ENCODE results near the gene TIMELESS. TPM values are rescaled to one million over a fixed set of nuclear protein-coding genes. Genes with fewer than 3 reads are reported as not detected.
"Not testable (repeated sequence)": the region's sequence is repeated elsewhere in the genome, so short reads cannot be mapped to it uniquely, and the experiment has no call there.

Gene TIMELESS
- total RNA-seq, 1 donor from 2014 or later, result 12.1 TPM

DNA sequence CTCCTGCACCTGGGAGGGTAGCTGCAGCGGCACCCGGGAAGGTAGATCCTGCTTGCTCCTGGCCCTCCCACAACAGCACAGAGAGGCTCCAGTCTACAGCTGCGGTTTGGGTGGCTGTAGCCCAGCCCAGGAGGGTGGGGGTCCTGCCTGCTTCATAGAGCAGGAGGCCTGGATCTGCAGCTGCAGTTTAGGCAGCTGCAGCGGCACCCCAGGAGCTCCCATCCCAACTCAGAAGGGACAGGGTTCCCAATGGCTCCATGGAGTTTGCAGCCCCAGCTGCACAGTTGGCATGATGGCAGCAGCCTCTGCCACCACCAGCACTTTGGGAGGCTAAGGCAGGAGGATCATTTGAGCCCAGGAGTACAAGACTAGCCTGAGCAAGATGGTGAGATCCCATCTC lies 38.5 kb downstream of the TIMELESS start:
- TF ChIP-seq, protein P1, sequence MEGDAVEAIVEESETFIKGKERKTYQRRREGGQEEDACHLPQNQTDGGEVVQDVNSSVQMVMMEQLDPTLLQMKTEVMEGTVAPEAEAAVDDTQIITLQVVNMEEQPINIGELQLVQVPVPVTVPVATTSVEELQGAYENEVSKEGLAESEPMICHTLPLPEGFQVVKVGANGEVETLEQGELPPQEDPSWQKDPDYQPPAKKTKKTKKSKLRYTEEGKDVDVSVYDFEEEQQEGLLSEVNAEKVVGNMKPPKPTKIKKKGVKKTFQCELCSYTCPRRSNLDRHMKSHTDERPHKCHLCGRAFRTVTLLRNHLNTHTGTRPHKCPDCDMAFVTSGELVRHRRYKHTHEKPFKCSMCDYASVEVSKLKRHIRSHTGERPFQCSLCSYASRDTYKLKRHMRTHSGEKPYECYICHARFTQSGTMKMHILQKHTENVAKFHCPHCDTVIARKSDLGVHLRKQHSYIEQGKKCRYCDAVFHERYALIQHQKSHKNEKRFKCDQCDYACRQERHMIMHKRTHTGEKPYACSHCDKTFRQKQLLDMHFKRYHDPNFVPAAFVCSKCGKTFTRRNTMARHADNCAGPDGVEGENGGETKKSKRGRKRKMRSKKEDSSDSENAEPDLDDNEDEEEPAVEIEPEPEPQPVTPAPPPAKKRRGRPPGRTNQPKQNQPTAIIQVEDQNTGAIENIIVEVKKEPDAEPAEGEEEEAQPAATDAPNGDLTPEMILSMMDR (IDR thresholded peaks at IDR 0.05), result no peak
- Mint-ChIP-seq H3K9me3 (ENCODE audit: low read depth) (no peaks in the 10 kb centered on the region), H3K27me3 (ENCODE audit: low read depth) (no peaks in the 10 kb centered on the region), H3K4me1 (ENCODE audit: low read depth) (peaks cover 4% of the 10 kb centered on the region), H3K27ac (ENCODE audit: unreplicated experiment) (no peak overlapping the region), H3K36me3 (ENCODE audit: low read depth) (no peaks in the 10 kb centered on the region), H3K4me3 (ENCODE audit: unreplicated experiment) (no peak overlapping the region)
- peak; percentile 68 for DNase-seq (ENCODE audit: low spot score)

DNA sequence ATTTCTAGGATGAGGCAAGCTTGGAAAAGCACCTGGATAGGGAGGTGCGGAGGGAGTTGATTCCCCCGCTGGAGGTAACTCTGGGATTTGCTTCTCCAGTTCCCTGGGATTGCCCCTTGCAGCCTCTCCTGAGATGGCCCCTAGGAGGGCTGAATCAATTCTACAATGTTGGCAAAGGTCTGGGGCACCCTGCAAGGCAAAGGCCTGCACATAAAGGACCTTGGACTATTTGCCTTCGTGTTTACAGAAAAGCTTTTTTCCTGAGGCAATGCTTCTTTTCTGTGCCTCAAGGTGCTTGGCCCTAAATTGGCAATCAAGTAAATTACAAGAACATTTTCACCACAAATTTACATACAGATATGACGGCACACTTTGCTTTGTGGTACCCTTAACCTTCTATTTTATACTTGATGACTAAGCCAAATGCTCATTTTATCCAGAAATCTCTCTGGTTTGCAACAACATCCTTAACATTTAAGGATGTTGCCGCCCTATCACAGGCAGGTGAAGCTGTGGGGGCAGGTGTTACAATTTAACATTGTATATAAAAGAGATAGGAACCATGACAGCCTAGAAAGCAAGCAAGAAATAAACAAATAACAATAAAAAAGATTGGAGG lies 40.3 kb downstream of the TIMELESS start:
- Mint-ChIP-seq H3K9me3 (ENCODE audit: low read depth) (no peaks in the 10 kb centered on the region), H3K27ac (ENCODE audit: unreplicated experiment) (no peak overlapping the region), H3K4me1 (ENCODE audit: low read depth) (peaks cover 4% of the 10 kb centered on the region), H3K4me3 (ENCODE audit: unreplicated experiment) (no peak overlapping the region), H3K27me3 (ENCODE audit: low read depth) (no peaks in the 10 kb centered on the region), H3K36me3 (ENCODE audit: low read depth) (no peaks in the 10 kb centered on the region)
- TF ChIP-seq, protein P1 (IDR thresholded peaks at IDR 0.05), result no peak
- no peak for DNase-seq (ENCODE audit: low spot score)

GRCh38 chr12:56404227-56404626 lies 45.0 kb downstream of the TIMELESS start:
- H3K27ac Mint-ChIP-seq (ENCODE audit: unreplicated experiment); H3K4me1 Mint-ChIP-seq (ENCODE audit: low read depth); H3K27me3 Mint-ChIP-seq (ENCODE audit: low read depth); DNase-seq (ENCODE audit: low spot score); H3K36me3 Mint-ChIP-seq (ENCODE audit: low read depth); H3K9me3 Mint-ChIP-seq (ENCODE audit: low read depth); H3K4me3 Mint-ChIP-seq (ENCODE audit: unreplicated experiment): not testable (repeated sequence)

DNA sequence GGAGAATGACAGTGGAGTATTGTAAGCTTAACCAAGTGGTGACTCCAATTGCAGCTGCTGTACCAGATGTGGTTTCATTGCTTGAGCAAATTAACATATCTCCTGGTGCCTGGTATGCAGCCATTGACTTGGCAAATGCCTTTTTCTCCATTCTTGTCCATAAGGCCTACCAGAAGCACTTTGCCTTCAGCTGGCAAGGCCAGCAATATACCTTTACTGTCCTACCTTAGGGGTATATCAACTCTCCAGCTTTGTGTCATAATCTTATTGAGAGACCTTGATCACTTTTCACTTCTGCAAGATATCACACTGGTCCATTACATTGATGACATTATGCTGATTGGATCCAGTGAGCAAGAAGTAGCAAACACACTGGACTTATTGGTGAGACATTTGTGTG lies 47.6 kb downstream of the TIMELESS start:
- DNase-seq (ENCODE audit: low spot score); H3K4me3 Mint-ChIP-seq (ENCODE audit: unreplicated experiment); H3K36me3 Mint-ChIP-seq (ENCODE audit: low read depth); H3K4me1 Mint-ChIP-seq (ENCODE audit: low read depth); H3K27ac Mint-ChIP-seq (ENCODE audit: unreplicated experiment); H3K27me3 Mint-ChIP-seq (ENCODE audit: low read depth): not testable (repeated sequence)
- peaks cover 18% of the 10 kb centered on the region for H3K9me3 Mint-ChIP-seq (ENCODE audit: low read depth)

- H3K9me3 Mint-ChIP-seq (ENCODE audit: low read depth), result peaks cover 18% of the 10 kb centered on the region
- not testable (repeated sequence) for H3K27me3 Mint-ChIP-seq (ENCODE audit: low read depth); H3K4me3 Mint-ChIP-seq (ENCODE audit: unreplicated experiment); H3K4me1 Mint-ChIP-seq (ENCODE audit: low read depth); DNase-seq (ENCODE audit: low spot score); H3K36me3 Mint-ChIP-seq (ENCODE audit: low read depth); H3K27ac Mint-ChIP-seq (ENCODE audit: unreplicated experiment)
Measured at GRCh38 chr12:56401125-56401524, 48.1 kb downstream of the TIMELESS start.

- not testable (repeated sequence) for H3K27ac Mint-ChIP-seq (ENCODE audit: unreplicated experiment); H3K36me3 Mint-ChIP-seq (ENCODE audit: low read depth); H3K4me1 Mint-ChIP-seq (ENCODE audit: low read depth); H3K27me3 Mint-ChIP-seq (ENCODE audit: low read depth); H3K4me3 Mint-ChIP-seq (ENCODE audit: unreplicated experiment); DNase-seq (ENCODE audit: low spot score)
- peaks cover 18% of the 10 kb centered on the region for H3K9me3 Mint-ChIP-seq (ENCODE audit: low read depth)
Measured at GRCh38 chr12:56399466-56399865, 49.8 kb downstream of the TIMELESS start.

DNA sequence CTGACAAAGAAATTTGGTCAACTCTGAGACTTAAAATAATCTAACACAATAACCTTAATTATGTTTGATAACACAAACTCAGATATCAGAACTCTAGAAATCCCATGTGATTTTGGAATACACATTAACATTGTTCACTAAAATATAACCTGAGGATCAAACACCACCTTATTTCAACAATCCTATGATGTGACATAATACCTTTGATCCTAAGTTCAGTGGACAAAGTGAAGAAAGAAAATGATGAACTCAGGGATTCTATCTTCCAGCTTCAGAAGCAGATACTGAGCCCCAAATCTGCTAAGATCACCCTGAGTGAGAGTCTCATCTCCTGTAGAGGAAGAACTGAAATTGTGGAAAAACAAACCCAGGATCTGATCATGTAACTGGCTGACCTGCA lies 50.9 kb downstream of the TIMELESS start:
- Mint-ChIP-seq H3K4me1 (ENCODE audit: low read depth) (no peaks in the 10 kb centered on the region), H3K36me3 (ENCODE audit: low read depth) (peaks cover 10% of the 10 kb centered on the region), H3K27ac (ENCODE audit: unreplicated experiment) (no peak overlapping the region), H3K9me3 (ENCODE audit: low read depth) (peaks cover 22% of the 10 kb centered on the region), H3K4me3 (ENCODE audit: unreplicated experiment) (no peak overlapping the region), H3K27me3 (ENCODE audit: low read depth) (peaks cover 2% of the 10 kb centered on the region)
- TF ChIP-seq, protein P1 (IDR thresholded peaks at IDR 0.05), result no peak
- DNase-seq (ENCODE audit: low spot score), result no peak

Measured in chondrocyte (in vitro differentiated cells).